DOHH2 (cell line): ENCODE results near the gene MARS1.

Source experiments
- CTCF ChIP-seq: fragments of 200-600 bp; sonication (generic); IDR thresholded peaks from one replicate; pipeline ENCODE4 v1.5.1; 2014; ENCODE audit warnings: antibody characterized with exemption, mild to moderate bottlenecking, low read depth, low read length; ENCODE audit not compliant: poor library complexity, severe bottlenecking
- EZH2phosphoT487 ChIP-seq: fragments of 200-600 bp; sonication (generic); IDR thresholded peaks from 2 replicates; pipeline ENCODE4 v1.6.1; 2017; ENCODE audit warnings: borderline replicate concordance, mild to moderate bottlenecking, antibody characterized with exemption, low read length, moderate library complexity, mixed read lengths

- TF ChIP-seq CTCF (no peak), EZH2phosphoT487 (no peak)
Observed at GRCh38 chr12:57546438-57547287, 58.8 kb downstream of the MARS1 start, which contains the start of gene DCTN2.
